HG02678 (cell line): ENCODE data around the gene CPA1.
"Not testable (repeated sequence)": the region's sequence is repeated elsewhere in the genome, so short reads cannot be mapped to it uniquely, and the experiment has no call there.

Experiments
- ATAC-seq: cut with Tn5 transposase; IDR thresholded peaks from one replicate; pipeline ENCODE4 v1.9.1; 2021; ENCODE audit warnings: mild to moderate bottlenecking, moderate library complexity; ENCODE audit not compliant: unreplicated experiment

The CPA1 gene

GRCh38 chr7:130371046-130371445 is 9.2 kb upstream of the CPA1 start:
- ATAC-seq: no peak

- no peak for ATAC-seq
Observed at GRCh38 chr7:130372402-130373165, 7.7 kb upstream of the CPA1 start.

DNA sequence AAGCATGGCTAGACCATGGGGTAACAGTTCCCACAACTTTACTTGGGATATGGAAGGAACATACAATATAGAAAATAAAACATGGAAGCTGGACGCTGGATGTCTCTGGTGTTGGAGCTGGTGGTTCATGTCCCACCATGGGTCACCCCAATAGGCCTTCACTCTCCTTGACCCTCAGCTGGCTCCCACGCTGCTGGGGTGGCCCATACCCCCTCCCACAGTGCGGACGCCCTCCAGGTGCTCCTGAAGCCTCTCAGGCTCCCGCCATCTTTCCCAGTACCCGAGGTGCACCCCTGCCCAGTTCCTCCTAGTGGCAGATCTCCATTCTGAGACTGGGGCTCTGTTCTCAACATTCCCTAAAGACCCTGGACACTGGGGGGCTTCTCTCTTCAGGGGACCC is 5.8 kb upstream of the CPA1 start:
- ATAC-seq: no peak

- ATAC-seq: not testable (repeated sequence)
Observed at GRCh38 chr7:130376461-130376860, 3.8 kb upstream of the CPA1 start.

DNA sequence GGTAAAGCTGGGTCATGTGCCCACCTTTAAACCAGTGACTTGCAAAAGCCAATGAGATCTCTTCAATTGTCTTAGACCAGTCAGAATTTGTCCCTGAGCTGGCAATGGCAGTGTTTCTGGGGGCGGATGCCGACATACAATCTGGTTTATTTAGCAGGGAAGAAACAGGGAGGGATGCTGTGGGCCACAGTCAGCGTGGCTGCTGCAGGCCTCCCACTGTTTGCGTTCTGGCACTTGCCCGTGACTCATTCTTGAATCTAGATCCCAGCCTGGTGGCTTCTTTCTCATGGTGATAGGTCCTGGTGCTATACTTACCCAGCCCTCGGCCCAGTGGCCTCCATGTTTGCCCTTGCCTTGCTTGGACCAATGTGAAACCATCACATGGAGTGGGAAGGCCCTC is 3.1 kb upstream of the CPA1 start:
- ATAC-seq: no peak

- no peak for ATAC-seq
Observed at GRCh38 chr7:130379019-130379418, 1.3 kb upstream of the CPA1 start.

DNA sequence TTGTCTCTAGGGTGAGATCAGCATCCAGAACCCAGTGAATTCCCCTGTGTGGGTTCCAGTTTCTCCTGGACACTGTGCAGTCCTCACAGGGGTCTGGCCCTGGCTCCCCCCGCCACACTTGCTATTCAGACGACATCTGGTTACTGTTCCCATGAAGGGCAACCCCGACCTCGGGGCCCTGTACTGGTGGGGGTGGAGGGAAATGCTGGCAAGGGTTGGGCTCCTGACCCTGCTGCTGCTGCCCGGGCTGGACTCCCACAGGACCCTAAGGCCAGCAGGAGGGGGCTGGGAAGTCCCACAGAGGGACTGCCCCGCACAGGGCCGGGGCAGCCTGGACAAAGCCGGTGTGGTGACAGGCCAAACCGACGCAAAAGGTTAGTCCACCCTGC is 768 bp upstream of the CPA1 start:
- no peak for ATAC-seq

- no peak for ATAC-seq
Observed at GRCh38 chr7:130380861-130381455, 664 bp downstream of the CPA1 start.

DNA sequence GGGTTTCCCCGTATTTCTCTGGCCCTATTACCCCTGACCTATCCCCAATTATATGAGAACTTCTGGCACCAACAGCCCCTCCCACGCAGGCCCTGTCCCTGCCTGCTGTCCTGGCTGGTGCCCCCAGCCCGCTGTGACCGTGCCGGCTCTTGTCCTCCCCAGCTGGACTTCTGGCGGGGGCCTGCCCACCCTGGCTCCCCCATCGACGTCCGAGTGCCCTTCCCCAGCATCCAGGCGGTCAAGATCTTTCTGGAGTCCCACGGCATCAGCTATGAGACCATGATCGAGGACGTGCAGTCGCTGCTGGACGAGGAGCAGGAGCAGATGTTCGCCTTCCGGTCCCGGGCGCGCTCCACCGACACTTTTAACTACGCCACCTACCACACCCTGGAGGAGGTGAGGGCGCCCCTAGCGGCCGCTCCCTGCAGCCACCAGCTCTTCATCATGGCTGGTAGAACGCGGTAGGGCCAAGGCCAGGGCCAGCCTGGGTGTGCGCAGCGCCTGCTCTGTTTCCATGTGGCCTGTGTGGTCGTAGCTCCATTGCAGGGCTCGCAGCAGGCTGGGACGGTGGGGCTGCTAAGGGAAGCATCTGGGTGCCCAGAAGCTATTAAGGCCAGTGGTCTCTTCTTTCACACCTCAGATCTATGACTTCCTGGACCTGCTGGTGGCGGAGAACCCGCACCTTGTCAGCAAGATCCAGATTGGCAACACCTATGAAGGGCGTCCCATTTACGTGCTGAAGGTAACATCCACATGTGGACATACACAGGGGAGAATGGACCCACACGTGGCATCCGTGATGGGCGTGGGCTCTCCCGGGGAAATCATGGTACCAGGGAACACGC is 1.4 kb downstream of the CPA1 start:
- ATAC-seq: no peak

DNA sequence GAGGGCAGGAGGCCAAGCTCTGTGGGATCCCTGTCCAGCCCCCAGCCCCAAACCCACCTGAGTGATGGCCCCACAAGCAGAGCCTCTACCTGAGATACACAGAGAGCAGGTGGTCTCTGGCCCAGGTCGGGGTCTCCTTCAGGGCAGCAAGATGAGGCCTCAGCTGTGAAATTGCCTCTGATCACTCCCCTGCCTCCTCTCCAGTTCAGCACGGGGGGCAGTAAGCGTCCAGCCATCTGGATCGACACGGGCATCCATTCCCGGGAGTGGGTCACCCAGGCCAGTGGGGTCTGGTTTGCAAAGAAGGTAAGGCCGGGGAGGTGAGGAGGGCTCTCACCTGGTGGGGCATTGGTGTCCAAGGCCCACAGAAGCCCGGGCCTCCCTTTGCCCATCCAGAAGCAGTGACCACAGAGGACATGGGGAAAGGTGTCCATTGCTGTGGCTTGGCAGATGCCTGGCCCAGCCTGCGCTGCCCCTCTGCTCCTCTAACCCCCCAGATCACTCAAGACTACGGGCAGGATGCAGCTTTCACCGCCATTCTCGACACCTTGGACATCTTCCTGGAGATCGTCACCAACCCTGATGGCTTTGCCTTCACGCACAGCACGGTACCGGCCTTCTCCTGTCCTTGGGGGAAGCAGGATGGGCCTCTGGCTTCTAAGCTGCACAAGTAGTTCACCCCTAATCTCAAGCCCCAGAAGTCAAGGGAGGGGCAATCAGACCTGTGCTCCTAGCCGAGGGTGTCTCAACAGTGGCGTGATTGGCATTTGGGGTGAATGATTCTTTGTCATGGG is 3.1 kb downstream of the CPA1 start:
- ATAC-seq: no peak

DNA sequence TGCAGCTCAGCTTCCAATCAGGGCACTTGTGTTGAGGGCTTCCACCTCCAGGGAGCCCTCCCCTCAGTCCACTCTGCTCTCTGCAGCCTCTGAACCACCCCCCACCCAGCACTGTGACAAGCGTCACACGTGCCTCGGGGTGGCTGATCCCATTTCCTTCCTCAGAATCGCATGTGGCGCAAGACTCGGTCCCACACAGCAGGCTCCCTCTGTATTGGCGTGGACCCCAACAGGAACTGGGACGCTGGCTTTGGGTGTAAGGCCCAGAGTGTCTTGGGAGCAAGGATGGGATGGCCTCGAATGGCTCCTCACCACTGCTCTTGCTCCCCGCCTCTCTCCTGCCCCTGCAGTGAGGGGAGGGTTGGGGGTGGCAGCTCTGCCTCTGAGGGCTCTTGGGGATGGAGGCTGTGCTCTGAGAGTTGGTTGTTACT is 4.1 kb downstream of the CPA1 start:
- no peak for ATAC-seq

DNA sequence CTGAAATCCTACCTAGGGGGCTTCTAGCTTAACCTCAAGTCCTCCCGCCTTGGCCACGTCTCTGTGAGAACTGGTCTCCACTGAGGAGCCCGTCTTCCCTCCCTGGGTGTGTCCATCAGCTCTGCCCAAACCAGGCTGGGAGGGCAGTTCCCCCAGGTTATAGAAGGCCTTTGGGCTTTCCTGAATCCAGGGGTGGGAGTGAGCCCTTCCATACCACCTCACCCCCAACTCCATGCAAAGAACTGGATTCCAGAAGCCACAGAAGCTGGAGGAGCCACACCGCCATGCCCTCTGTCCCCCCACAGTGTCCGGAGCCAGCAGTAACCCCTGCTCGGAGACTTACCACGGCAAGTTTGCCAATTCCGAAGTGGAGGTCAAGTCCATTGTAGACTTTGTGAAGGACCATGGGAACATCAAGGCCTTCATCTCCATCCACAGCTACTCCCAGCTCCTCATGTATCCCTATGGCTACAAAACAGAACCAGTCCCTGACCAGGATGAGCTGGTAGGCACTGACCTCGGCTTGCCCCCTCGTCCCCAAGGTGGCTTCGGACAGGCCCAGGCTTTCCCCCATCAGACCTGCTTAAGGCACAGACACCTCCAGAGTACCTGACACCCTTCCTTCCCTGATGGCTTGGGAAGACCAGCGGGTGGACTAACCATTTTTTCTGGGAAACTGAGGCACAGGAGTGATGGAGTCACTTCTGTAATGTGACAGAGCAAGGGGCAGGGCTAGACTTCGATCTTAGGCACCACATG is 4.7 kb downstream of the CPA1 start:
- ATAC-seq: no peak

- ATAC-seq: no peak
Observed at GRCh38 chr7:130385600-130386066, 5.3 kb downstream of the CPA1 start.

GRCh38 chr7:130386876-130387275 is 6.6 kb downstream of the CPA1 start:
- no peak for ATAC-seq

DNA sequence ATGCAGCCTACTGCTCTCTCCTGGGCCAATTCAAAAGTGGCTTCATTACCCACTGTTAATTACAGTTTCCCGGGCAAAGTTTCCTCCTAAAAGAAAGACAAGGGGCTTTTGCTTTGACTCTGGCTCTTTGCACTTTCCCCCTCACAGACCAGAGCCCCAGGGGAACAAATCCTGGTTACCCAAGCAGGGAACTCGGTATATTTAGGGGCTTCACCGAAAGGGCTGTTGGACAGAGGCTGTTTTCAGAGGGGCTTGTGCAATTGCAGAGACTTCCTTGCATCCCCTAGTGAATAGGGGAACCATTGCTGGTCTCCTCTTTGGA is 7.0 kb downstream of the CPA1 start:
- ATAC-seq: no peak

GRCh38 chr7:130387628-130388403 is 7.5 kb downstream of the CPA1 start:
- no peak for ATAC-seq

DNA sequence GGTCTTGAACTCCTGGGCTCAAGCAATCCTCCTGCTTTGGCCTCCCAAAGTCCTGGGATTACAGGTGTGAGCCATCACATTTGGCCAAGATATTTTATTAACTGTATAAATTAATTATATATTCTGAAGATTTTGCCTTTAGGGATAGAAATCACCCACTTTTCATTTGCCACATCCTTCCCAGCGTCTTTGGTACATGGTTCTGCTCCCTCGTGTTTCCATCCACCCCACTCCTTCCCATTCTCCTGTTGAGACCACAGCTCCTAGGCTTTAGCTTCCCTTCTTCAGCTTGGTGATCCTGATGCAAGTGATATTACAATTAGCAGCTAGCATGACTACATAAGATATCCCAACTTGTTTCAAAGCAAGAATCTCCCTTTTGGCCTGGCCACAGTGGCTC is 8.4 kb downstream of the CPA1 start:
- ATAC-seq: no peak

DNA sequence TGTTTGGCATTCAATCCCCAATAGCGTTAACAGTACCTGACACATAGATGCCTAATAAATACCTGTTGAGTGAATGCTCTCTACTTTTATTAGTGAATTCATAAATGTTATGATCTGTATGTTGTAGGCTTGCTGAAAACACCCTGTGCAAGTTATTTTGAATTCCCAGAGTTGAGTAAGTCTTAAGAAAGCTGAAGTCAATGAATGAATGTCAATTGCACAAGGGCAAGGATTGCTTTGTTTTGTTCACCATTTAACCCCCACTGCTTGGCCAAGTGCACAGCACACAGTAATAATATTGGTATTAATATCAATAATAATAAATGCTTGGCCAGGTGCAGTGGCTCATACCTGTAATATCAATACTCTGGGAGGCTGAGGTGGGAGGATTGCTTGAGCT is 10.2 kb downstream of the CPA1 start:
- ATAC-seq: no peak

DNA sequence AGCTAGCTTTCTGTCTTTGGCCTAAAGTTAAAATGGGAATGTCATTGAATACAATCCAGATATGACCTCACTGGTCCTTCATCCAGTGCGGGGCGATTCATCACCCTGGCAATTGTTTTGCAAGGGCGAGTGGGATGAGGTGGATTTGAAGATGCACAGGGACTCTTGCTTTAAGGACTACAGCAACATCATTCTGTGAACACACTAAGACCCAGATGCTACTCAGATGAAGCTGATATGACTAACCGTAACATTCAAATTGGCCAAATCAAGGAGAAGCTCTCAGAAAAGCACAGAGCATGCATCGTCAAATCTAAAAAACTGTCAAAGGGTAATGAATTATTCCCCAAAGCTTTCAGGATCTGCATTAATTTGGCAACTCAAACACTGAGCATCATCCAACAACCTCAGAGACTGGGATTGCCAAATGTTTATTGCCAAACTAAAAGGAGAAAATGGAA is 12.8 kb downstream of the CPA1 start:
- ATAC-seq: no peak
